ENCODE measurements around the gene CHST5. TPM values are rescaled to one million over a fixed set of nuclear protein-coding genes. Genes with fewer than 3 reads are reported as not detected.
A peak's percentile ranks its signal among the peaks of the same experiment; 100 is the strongest.
"Not testable (repeated sequence)": the region's sequence is repeated elsewhere in the genome, so short reads cannot be mapped to it uniquely, and the experiment has no call there.

Gene CHST5
- total RNA-seq, 1 experiment from 2014 or later = 0.11 TPM

GRCh38 chr16:75502916-75503605 lies 32.8 kb downstream of the CHST5 start:
- no peak for TF ChIP-seq CTCF (IDR thresholded peaks at IDR 0.05; ENCODE audit: insufficient read depth in 1 of 2, low read depth in 1 of 2, low read length in 1 of 2, severe bottlenecking in 1 of 2, unreplicated experiment in 1 of 2)
- Mint-ChIP-seq H3K9me3 (ENCODE audit: unreplicated experiment) (no peaks in the 10 kb centered on the region), H3K36me3 (ENCODE audit: insufficient read depth, unreplicated experiment) (no peaks in the 10 kb centered on the region), H3K27me3 (ENCODE audit: insufficient read depth, unreplicated experiment) (peaks cover 4% of the 10 kb centered on the region), H3K4me1 (ENCODE audit: low read depth, unreplicated experiment) (no peaks in the 10 kb centered on the region), H3K27ac (ENCODE audit: unreplicated experiment) (no peak overlapping the region), H3K4me3 (ENCODE audit: unreplicated experiment) (no peak overlapping the region)
- no peak for DNase-seq
- intact Hi-C loops (cut with micrococcal nuclease; ENCODE audit: unreplicated experiment) = no loop called here
- Histone ChIP-seq H3K9me3 (no peaks in the 10 kb centered on the region), H3K4me1 (no peaks in the 10 kb centered on the region), H3K36me3 (ENCODE audit: control insufficient read depth, insufficient read depth, low read length) (no peaks in the 10 kb centered on the region), H3K4me3 (ENCODE audit: low read depth, low read length) (no peak overlapping the region), H3K27me3 (replicated peaks; ENCODE audit: control insufficient read depth, insufficient read depth, low read length) (no peaks in the 10 kb centered on the region)
- ChIA-PET POLR2A (no interaction called here), CTCF (no interaction called here)
- no TSS peak for BruUV-seq (replicated peaks)

- H3K36me3 ChIP-seq (ENCODE audit: control insufficient read depth, insufficient read depth, low read length); H3K4me1 ChIP-seq; H3K27me3 Mint-ChIP-seq (ENCODE audit: insufficient read depth, unreplicated experiment); CTCF ChIA-PET; intact Hi-C loops (cut with micrococcal nuclease; ENCODE audit: unreplicated experiment); H3K27me3 ChIP-seq (replicated peaks; ENCODE audit: control insufficient read depth, insufficient read depth, low read length); H3K27ac Mint-ChIP-seq (ENCODE audit: unreplicated experiment); H3K36me3 Mint-ChIP-seq (ENCODE audit: insufficient read depth, unreplicated experiment); H3K9me3 ChIP-seq; H3K4me3 Mint-ChIP-seq (ENCODE audit: unreplicated experiment); H3K4me3 ChIP-seq (ENCODE audit: low read depth, low read length); BruUV-seq (replicated peaks); H3K4me1 Mint-ChIP-seq (ENCODE audit: low read depth, unreplicated experiment); H3K9me3 Mint-ChIP-seq (ENCODE audit: unreplicated experiment): not testable (repeated sequence)
- POLR2A ChIA-PET = interaction anchor here (0.6 kb wide), 1 partner anchor 791 kb away, joined by 3 read pairs; no protein-coding TSS in a partner anchor
- DNase-seq = peak in 1 of 2 experiments; percentile 37
Observed at GRCh38 chr16:75501820-75502219, 34.1 kb downstream of the CHST5 start.

- no peak for DNase-seq
- H3K27me3 ChIP-seq (replicated peaks; ENCODE audit: control insufficient read depth, insufficient read depth, low read length) = no peaks in the 10 kb centered on the region
- no peaks in the 10 kb centered on the region for H3K36me3 Mint-ChIP-seq (ENCODE audit: insufficient read depth, unreplicated experiment)
- H3K4me3 Mint-ChIP-seq (ENCODE audit: unreplicated experiment) = no peak overlapping the region
- ChIA-PET CTCF (interaction anchor here (0.7 kb wide), 1 partner anchor 16 kb away, joined by 9 read pairs; no protein-coding TSS in a partner anchor), POLR2A (interaction anchor here (0.6 kb wide), 1 partner anchor 790 kb away, joined by 3 read pairs; no protein-coding TSS in a partner anchor)
- BruUV-seq (replicated peaks) = no TSS peak
- H3K27ac Mint-ChIP-seq (ENCODE audit: unreplicated experiment) = no peak overlapping the region
- intact Hi-C loops (cut with micrococcal nuclease; ENCODE audit: unreplicated experiment) = no loop called here
- no peaks in the 10 kb centered on the region for H3K9me3 ChIP-seq
- no peak for TF ChIP-seq CTCF (IDR thresholded peaks at IDR 0.05; ENCODE audit: insufficient read depth in 1 of 2, low read depth in 1 of 2, low read length in 1 of 2, severe bottlenecking in 1 of 2, unreplicated experiment in 1 of 2)
- H3K27me3 Mint-ChIP-seq (ENCODE audit: insufficient read depth, unreplicated experiment) = no peaks in the 10 kb centered on the region
- no peaks in the 10 kb centered on the region for H3K36me3 ChIP-seq (ENCODE audit: control insufficient read depth, insufficient read depth, low read length)
- no peaks in the 10 kb centered on the region for H3K9me3 Mint-ChIP-seq (ENCODE audit: unreplicated experiment)
- H3K4me3 ChIP-seq (ENCODE audit: low read depth, low read length) = no peak overlapping the region
- H3K4me1 Mint-ChIP-seq (ENCODE audit: low read depth, unreplicated experiment) = no peaks in the 10 kb centered on the region
- H3K4me1 ChIP-seq = no peaks in the 10 kb centered on the region
Observed at GRCh38 chr16:75501359-75501758, 34.5 kb downstream of the CHST5 start.

GRCh38 chr16:75498605-75499322 lies 37.1 kb downstream of the CHST5 start:
- CTCF ChIA-PET; H3K27ac Mint-ChIP-seq (ENCODE audit: unreplicated experiment); H3K36me3 Mint-ChIP-seq (ENCODE audit: insufficient read depth, unreplicated experiment); BruUV-seq (replicated peaks); H3K36me3 ChIP-seq (ENCODE audit: control insufficient read depth, insufficient read depth, low read length); H3K27me3 Mint-ChIP-seq (ENCODE audit: insufficient read depth, unreplicated experiment); POLR2A ChIA-PET; H3K4me1 ChIP-seq; H3K9me3 ChIP-seq; H3K4me3 Mint-ChIP-seq (ENCODE audit: unreplicated experiment); DNase-seq; H3K27me3 ChIP-seq (replicated peaks; ENCODE audit: control insufficient read depth, insufficient read depth, low read length); H3K9me3 Mint-ChIP-seq (ENCODE audit: unreplicated experiment); H3K4me3 ChIP-seq (ENCODE audit: low read depth, low read length); H3K4me1 Mint-ChIP-seq (ENCODE audit: low read depth, unreplicated experiment); intact Hi-C loops (cut with micrococcal nuclease; ENCODE audit: unreplicated experiment): not testable (repeated sequence)
